GM19035 (cell line): ENCODE measurements around the gene VAV3.
"Not testable (repeated sequence)": the region's sequence is repeated elsewhere in the genome, so short reads cannot be mapped to it uniquely, and the experiment has no call there.

Experiments used
- ATAC-seq: cut with Tn5 transposase; IDR thresholded peaks from one replicate; pipeline ENCODE4 v1.9.1; 2021; ENCODE audit not compliant: unreplicated experiment

Gene VAV3, protein sequence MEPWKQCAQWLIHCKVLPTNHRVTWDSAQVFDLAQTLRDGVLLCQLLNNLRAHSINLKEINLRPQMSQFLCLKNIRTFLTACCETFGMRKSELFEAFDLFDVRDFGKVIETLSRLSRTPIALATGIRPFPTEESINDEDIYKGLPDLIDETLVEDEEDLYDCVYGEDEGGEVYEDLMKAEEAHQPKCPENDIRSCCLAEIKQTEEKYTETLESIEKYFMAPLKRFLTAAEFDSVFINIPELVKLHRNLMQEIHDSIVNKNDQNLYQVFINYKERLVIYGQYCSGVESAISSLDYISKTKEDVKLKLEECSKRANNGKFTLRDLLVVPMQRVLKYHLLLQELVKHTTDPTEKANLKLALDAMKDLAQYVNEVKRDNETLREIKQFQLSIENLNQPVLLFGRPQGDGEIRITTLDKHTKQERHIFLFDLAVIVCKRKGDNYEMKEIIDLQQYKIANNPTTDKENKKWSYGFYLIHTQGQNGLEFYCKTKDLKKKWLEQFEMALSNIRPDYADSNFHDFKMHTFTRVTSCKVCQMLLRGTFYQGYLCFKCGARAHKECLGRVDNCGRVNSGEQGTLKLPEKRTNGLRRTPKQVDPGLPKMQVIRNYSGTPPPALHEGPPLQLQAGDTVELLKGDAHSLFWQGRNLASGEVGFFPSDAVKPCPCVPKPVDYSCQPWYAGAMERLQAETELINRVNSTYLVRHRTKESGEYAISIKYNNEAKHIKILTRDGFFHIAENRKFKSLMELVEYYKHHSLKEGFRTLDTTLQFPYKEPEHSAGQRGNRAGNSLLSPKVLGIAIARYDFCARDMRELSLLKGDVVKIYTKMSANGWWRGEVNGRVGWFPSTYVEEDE

DNA sequence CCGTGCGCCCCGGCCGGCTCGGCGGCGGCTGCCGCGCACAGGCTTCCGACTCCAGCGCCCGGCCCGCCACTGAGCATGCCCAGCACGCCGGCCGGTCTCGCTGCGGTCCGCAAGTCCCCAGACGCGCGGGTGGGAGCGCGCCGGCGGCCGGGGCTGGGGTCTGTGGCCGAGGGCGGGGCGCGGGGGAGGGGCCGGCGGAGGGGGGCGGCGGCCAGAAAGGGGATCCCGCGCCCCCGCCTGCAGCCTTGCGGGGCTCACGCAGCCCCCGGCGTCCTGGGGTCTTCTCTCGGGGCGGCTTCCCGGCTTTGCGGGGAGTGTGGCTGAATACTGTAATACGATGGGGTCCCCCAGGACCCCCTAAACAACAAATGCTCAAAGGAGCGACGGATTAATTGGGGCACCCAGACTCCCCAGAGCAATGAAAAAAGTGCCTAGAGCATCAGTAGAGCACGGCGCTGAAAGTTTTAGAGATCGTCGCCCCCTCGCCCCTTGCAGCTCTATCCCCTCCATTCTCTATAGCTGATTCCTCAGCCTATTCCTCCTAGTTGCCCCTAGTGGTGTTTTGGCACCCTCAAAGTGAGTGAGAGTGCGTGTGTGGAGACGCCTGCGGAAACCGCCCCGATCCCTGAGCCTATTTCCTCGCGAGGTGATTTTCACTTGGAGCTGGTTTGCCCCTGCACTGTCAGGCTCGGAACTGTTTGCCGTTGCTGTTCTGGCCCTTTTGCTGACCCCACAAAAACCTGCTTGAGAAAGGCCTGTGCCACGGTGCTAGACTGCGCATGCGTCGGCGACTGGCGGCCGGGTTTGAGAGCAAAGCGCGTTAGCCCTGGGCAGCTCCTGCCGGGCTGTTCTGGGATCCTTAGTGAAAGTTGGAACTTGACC is at the start of gene VAV3:
TSS of gene VAV3 (minus strand) at position 71 of the 882 bp plus-strand sequence. CDS start 311 bp downstream, outside the sequence.
- peak; percentile 33 for ATAC-seq

DNA sequence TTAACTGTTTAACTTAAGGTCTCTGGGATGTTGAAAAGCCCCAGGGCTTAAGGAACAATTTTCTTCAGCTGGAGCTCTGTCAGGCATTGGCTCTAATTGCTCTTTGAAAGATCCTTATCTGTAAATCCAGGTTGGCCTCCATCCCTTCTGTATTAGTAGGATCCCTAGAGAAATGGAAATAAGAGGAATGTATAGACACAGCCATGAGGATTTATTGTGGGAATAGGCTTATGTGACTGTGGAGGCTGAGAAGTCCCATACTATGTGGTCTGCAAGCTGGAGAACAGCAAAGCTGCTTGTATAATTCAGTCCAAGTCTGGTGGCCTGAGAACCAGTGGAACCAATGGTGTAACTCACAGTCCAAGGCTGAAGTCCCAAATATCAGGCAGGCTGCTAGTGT is 47.6 kb upstream of the VAV3 start:
- no peak for ATAC-seq

DNA sequence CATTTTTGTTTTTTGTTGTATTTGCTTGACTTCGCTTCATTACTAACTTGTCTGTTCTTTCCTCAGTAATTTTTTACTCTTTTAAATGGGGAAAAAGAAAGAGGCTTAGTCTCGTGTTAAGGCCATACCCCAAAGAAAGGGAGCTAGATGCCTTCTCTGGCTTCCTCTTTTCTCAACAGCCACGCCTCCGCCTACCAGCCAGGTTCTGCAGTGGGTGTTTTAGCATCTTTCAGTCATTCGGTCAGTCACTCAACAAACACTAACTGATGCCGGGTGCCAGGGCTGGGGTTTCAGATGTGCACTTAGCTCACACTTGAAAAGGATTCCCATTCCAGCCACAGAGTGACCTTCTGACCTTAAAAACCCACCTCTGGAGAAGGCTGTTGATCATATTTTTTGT is 46.3 kb upstream of the VAV3 start:
- ATAC-seq: no peak

DNA sequence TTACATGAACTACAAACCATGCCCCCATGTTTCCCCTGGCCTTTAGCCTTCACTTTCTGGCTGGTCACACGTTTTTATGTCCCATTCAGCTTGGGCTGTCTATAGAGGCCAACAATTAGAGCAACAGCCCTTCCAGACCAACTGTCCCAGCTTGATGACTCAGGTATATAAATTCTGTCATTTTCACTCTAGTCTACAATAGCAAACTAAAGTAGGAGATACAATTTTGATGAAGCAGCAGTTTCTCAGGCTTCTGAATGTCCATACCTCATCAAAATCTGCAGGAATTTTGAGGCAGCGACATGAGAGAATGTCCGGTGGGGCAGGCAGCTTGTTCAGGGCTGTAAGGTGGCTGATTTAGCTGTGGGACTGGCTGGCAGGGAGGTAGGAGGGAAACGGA is 45.6 kb upstream of the VAV3 start:
- ATAC-seq: no peak

DNA sequence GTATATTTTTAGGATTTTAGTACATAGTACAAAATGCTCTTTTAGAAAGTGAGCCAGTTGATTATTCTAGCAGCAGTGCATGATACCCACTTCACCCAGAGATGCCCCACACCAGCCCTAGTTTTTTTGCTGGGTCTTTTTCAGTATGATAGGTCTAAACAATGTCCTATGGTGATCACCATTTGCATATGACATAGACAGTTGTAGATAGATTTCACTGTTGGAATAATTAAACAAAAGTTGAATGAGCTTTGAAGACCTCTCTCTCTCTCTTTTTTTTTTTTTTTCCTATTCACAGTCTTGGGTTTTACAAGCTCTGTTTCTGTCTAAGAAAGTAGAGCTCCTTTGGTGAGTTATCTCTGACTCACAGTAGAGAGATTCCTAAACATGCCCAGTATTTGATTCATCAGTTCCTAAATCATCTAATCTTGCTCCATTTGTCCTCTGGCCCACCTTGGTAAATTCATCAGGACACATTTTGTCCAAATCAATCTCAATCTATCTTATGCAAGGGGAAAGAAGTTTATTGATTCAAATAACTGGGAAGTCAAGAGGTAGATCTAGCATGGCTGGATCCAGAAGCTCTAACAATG is 44.7 kb upstream of the VAV3 start:
- no peak for ATAC-seq

DNA sequence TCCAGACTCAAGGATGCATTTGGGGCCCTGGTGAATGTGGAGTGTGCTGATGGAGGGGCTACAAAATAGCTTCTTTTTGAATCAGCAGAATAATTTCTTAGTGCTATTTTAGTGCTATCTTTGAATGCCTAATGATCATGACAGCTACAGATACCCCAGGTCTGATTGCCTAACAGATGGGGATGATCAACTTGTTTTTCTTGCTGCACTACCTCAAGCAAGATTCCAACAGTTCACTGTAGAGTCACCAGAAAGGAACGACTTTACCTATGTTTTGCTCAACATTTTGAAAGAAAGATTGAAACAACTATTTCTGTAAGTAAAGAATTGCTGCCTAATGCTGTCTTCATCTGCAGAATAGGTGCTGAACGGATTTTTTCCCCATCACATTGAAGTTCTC is 42.6 kb upstream of the VAV3 start:
- no peak for ATAC-seq

DNA sequence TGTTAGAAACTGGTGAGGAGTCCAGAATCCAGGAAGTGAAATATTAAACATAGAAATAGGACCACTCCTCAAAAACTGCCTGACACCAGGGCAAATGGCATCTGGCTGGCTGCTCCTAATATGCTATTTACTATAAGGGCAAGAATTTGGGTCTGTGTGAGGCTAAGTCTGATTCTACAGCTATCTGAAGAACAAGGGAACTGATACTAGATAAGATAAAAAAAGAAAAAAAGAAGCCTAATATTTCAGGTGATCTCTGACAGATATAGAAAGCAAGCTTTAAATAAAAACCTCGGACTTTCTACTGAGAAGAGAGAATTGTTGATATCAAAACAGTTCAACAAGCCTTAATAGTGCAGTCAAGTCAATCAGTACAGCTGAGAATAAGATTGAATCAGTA is 42.1 kb upstream of the VAV3 start:
- no peak for ATAC-seq

DNA sequence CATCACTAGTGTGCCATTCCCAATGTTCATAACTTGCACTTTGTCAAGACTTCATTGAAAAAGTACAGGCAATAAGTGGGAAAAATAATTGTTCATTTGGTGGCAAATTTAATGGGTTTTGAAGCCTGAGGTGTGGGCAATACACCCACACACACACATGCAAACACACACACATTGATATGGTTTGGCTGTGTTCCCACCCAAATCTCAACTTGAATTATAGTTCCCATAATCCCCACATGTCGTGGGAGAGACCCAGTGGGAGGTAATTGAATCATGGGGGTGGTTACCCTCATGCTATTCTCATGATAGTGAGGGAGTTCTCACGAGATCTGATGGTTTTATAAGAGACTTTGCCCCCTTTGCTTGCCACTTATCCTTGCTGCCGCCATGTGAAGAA is 39.9 kb upstream of the VAV3 start:
- not testable (repeated sequence) for ATAC-seq

DNA sequence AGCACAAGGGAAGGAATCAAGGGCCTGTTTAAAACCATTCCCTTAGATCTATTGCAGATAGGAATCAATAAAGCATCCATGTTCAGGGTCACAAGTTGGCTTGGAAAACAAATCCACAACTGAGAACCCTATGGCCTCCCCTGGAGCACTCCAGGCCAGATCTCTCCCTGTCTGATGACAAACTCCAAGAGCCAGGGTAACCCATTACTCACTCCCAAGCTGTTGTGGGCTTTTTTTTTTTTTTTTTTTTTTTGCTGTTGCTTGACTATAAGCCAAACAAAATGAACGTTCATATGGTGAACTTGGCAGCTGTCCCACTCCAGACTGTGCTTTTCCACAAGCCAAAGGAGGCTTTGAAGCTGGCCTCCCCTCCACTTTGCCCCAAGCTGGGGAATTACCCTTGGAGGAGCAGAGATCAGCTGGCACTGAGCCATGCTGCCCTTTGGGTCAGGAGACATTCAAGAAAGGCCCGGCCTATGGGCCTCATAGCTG is 35.7 kb upstream of the VAV3 start:
- ATAC-seq: no peak

DNA sequence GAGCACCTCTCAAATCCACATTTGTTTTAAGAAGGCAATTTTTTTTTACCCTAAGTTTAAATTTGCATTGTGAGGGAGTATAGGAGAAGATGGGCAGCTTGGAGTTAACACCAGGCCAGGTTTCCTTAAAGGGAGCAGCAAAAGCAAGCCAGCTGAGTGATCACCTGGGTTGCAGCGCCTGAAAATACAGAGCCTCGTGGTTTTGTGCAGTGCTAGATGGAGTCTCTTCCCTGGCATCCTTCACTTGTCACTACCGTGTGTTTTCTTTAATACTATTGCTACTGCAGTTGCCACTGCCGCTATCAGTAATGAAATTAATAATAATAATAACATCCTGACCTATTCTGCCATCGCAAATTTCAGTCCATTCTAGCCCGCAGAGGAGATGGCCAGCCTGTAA is 35.2 kb upstream of the VAV3 start:
- ATAC-seq: no peak

DNA sequence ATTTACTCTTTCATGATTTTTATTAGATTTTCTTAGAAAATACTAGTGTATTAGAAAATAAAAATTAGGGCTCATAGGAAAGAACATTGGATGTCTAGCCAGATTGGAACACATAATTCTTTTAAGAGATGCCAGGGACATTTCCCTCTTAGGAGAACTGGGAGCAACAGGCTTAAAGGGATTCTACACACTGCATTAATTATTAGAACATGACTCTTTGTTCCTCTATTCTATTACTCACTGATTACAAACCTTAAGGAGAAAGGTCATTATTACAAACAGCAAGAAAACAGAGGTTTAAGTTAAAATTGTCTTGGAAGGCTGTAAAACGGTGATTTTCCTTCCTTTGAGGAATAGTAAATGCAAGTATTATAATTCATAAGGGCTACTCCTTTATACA is 32.9 kb upstream of the VAV3 start:
- ATAC-seq: no peak

DNA sequence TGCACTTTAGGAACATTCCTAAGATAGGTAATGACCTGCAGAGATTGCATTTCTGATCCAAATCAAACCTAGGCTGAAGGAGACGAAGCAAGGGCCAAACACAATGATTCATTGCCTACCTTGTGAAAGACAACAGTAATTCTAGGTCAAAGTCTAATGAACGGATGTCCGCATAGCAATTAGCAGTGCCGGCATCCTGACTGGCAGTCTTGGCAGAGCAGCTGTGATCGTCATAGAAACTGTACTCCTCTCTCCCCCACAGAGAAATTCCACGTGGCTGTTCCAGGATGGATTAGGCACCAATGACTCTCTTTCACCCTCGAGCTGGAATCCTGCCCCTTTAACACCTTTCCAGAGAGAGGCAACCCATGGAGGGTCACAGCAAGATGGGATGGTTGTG is 28.9 kb upstream of the VAV3 start:
- no peak for ATAC-seq

DNA sequence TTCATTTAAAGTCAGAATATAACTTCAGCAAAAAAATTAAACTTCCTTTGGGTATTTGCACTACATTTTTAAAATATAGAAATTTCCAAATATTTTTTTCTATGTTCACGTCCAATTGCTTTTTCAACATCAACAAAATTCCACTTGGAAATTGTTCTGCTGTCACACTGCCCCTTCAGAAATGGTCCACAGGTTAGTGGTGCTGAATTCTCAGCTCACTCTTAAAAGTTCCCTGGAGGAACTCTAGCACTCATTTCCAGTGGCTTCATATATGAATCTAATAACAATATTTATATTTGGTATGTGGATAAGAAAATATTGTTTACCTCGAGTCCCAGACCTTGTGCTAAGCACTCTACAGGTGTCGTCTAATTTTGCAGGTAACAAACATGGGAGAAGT is 27.4 kb upstream of the VAV3 start:
- ATAC-seq: no peak

DNA sequence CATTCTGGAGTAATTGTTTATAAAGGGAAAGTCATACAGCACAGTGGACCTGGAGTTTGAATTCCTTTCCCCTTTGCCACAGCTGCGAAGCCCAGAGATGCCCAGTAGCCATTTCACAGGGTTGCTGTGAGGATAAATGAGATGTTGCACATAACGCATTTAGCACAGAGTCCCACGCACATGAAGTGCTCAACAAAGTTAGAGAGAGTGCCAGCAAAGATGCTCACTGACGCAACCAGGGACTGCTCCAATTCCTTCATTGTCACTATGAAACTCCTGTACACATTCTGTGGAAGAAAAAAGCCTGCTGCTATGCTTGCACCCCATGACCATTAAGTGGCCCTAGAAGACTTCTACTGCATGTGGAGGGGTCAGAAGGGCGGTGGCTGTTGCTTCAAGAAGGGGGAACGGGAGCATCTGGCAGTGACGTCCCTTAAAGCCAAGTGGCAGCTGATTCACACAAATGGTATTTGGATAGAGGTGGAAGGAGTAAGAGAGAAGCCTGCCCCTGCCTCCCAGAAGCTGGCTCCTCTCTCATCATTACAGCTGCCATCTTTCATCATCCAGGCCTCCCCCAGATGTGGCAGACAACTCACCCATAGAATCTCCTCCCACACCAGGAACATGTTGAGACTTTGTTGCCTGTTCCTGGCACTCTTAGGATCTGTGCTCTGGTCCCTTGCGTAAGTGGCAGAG is 26.5 kb upstream of the VAV3 start:
- no peak for ATAC-seq

DNA sequence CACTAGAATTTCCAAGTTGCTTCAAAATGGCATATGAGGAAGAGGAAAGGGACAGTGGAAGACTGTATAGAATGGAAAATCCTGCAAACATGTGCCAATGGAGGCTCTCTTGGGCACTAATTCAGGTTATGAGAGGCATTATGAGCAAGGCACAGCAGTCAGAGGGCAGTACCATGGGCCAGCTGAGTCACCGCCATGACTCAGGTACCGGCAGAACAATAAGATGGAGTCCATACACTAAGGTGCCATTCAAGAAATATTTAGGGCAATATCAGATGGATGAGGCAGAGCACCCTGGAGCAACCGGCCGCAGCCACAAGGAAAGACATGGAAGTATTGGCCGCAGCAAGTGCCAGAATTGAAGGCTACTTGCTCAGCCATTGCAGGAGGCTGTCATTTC is 25.6 kb upstream of the VAV3 start:
- no peak for ATAC-seq

DNA sequence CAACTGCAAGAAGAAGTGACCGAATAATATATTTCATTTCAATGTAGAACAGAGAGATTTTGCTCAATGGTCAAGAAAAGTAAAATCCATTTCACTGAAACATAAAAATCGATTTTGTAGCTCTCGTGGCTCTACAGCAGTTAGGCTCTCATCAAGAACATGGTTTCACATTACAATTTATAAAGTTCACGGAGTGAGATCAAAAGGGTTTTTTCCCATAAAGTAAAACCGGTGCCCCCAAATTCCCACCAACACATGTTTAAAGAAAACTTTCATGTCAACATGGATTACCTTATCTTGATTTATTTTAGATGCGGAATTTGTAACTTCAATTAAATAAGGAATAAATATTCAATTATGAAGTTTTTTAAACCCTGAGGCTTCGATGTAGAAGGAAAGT is 16.3 kb upstream of the VAV3 start:
- no peak for ATAC-seq

DNA sequence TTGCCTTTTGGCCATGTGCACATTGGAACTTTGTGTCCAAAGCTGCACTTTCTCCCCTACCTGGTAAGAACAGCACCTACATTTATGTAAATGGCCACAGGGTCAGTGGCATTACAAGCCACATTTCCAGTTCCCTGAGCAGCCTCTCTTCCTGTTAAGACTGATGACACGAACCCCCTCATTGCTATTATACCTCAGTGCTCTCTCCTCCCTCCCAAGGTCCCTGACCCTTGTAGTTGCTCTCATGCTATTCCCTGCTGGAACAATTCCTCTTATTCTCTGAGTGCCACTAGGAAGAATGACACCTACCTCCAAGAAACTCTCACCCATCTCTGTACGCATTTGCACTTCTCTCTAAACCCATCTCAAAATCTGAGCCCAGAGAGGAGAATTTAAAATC is 14.9 kb upstream of the VAV3 start:
- no peak for ATAC-seq

DNA sequence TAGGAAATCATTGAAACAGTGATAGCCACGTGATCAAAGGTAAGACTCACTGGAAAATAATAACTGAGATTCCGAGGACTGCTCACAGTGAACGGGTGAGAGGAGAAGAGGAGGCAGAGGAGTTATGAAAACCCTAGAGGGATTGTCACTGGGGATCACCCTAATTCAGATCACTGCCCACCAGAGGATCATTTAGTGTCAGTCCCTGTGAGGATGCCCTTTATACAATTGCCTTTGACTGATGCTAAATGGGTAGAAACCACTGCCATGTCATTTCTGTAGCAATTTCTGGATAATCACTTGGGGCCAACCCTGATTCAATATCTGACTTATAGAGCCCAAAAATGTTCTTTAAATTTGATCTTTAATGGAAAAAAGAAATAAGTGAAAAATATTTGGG is 14.1 kb upstream of the VAV3 start:
- ATAC-seq: no peak

DNA sequence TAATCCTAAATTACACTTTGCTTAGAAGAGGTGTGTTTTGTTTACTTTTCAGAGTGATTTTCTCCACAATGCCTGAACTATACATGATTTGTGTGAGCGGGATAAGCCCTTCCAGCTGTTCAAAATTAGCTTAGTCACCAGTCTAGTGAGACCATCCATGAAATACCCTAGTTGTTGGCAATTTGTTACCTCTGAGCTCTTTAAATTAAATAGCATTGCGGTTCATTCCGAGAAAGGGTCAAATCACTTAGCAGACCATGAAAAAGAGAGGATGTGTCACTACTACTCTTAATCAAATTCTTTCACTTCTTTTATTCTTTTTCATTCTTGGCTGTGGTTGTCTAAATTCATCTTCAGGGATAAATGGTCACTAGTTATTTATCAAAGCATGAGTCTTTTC is 11.9 kb upstream of the VAV3 start:
- ATAC-seq: no peak

DNA sequence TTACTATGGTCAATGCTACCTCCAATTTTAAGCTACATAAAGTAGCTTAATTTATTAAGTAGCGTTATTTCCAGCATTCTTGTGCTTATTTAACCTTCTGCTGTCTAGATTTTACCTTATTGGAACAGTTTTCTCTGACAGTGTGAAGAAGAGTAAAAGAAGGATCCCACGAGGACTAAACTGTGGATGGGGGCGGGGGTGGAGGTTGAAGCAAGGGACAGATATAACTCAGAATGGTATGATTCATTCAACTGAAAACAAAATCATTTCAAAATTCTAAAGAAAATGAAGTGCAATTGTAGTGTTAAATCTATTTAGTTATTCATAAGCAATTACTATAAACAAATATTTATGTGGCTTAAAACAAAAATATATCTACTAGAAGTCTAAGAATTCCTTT is 11.5 kb upstream of the VAV3 start:
- ATAC-seq: no peak
